ENCODE data around the gene HOXB6.

The HOXB6 gene

GRCh38 chr17:48615047-48615962, 10.5 kb upstream of the HOXB6 start, which contains the start of gene HOXB8:
Gene HOXB8, minus strand, starts transcription at chr17:48615292. Its CDS starts 588 bp downstream, at chr17:48614704.
- DNase-seq (ENCODE audit: insufficient read length, low spot score) (no peak), FAIRE-seq (no peak)
- no peak for TF ChIP-seq CTCF (IDR thresholded peaks at IDR 0.05; ENCODE audit: insufficient read depth, missing control alignments)

- FAIRE-seq = no peak
- no peak for TF ChIP-seq CTCF (IDR thresholded peaks at IDR 0.05; ENCODE audit: insufficient read depth, missing control alignments)
- DNase-seq (ENCODE audit: insufficient read length, low spot score) = no peak
Measured at GRCh38 chr17:48613862-48614694, 9.3 kb upstream of the HOXB6 start.

GRCh38 chr17:48612854-48613691, 8.3 kb upstream of the HOXB6 start:
- no peak for DNase-seq (ENCODE audit: insufficient read length, low spot score)
- no peak for TF ChIP-seq CTCF (IDR thresholded peaks at IDR 0.05; ENCODE audit: insufficient read depth, missing control alignments)
- FAIRE-seq = no peak

DNA sequence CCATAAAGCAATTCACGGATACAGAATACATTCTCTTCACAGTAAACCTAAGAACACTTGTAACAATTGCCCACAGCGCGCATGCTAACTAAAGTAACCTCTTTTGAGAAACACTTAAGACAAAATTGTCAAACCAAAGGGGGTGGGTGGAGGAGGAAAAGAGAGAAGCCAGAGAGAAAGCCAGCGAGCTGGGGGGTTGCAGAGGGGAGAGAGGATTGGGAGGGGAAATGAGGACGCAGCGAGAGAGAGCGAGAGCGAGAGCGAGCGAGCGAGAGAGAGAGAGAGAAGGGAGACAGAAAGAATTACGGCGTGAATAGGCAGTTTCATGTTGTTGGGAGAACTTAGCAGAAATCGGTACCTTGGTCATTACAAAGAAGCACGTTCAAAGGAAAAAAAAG, 7.7 kb upstream of the HOXB6 start:
- no peak for FAIRE-seq
- DNase-seq (ENCODE audit: insufficient read length, low spot score) = no peak
- TF ChIP-seq CTCF (IDR thresholded peaks at IDR 0.05; ENCODE audit: insufficient read depth, missing control alignments) = no peak

- TF ChIP-seq CTCF (IDR thresholded peaks at IDR 0.05; ENCODE audit: insufficient read depth, missing control alignments) = no peak
- FAIRE-seq (no peak), DNase-seq (ENCODE audit: insufficient read length, low spot score) (no peak)
Measured at GRCh38 chr17:48611681-48612455, 7.1 kb upstream of the HOXB6 start.

DNA sequence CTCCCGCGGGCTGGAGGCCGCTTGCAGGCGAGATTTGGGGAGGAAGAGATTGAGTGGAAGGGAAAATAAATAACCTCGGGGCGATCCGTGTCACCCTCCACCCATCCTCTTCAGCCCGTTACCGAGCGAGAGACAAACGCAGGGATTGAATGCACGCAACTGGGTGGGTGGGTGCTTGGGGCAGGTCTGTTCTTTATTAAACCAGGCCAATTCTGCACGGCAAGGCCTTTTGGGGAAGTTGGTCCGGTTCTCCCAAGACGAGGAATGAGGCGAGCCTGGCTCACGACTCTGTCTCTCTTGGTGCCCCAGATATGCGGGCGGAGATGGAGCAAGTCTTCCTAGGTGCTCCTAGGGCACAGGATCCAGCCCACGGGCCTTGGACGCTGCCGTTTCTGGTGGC, 6.4 kb upstream of the HOXB6 start:
- no peak for FAIRE-seq

More for the DNA sequence above, 6.4 kb upstream of the HOXB6 start:
- DNase-seq (ENCODE audit: insufficient read length, low spot score) = no peak
- TF ChIP-seq CTCF (IDR thresholded peaks at IDR 0.05; ENCODE audit: insufficient read depth, missing control alignments) = no peak

Data from D721Med (cell line).